HEK293T (cell line): ENCODE results near the gene STEAP3.

Experiments
- ARNT ChIP-seq: fragments of 450-650 bp; IDR thresholded peaks from 2 replicates; pipeline ENCODE4 v1.6.1; 2017; ENCODE audit warnings: mild to moderate bottlenecking
- BHLHE40 ChIP-seq: fragments of 450-650 bp; IDR thresholded peaks from 2 replicates; pipeline ENCODE4 v1.6.1; 2016; ENCODE audit warnings: mild to moderate bottlenecking, moderate library complexity, borderline replicate concordance
- FOXA1 ChIP-seq: fragments of 450-650 bp; IDR thresholded peaks from 2 replicates; pipeline ENCODE4 v1.6.1; 2016; ENCODE audit warnings: mild to moderate bottlenecking
- FOXM1 ChIP-seq: fragments of 450-650 bp; IDR thresholded peaks from 2 replicates; pipeline ENCODE4 v1.6.1; 2017; ENCODE audit warnings: mild to moderate bottlenecking, borderline replicate concordance
- HDGF ChIP-seq: fragments of 450-650 bp; IDR thresholded peaks from 2 replicates; pipeline ENCODE4 v1.6.1; 2017; ENCODE audit warnings: antibody characterized with exemption, borderline replicate concordance
- LEF1 ChIP-seq: fragments of 450-650 bp; IDR thresholded peaks from 2 replicates; pipeline ENCODE4 v1.6.1; 2017; ENCODE audit warnings: mild to moderate bottlenecking, borderline replicate concordance
- NFRKB ChIP-seq: fragments of 450-650 bp; IDR thresholded peaks from 2 replicates; pipeline ENCODE4 v1.6.1; 2016; ENCODE audit warnings: mild to moderate bottlenecking, moderate library complexity
- PKNOX1 ChIP-seq: fragments of 450-650 bp; IDR thresholded peaks from 2 replicates; pipeline ENCODE4 v1.6.1; 2016
- SP1 ChIP-seq: fragments of 450-650 bp; IDR thresholded peaks from 2 replicates; pipeline ENCODE4 v1.6.1; 2017
- TARDBP ChIP-seq: fragments of 450-650 bp; IDR thresholded peaks from 2 replicates; pipeline ENCODE4 v1.6.1; 2016
- ZNF384 ChIP-seq: fragments of 450-650 bp; IDR thresholded peaks from 2 replicates; pipeline ENCODE4 v1.6.1; 2016

GRCh38 chr2:119256582-119256921, 32.9 kb downstream of the STEAP3 start:
- no peak for TF ChIP-seq BHLHE40
- TF ChIP-seq FOXM1, result no peak
- no peak for TF ChIP-seq ZNF384
- no peak for TF ChIP-seq NFRKB
- no peak for TF ChIP-seq HDGF
- TF ChIP-seq ARNT, result no peak
- TF ChIP-seq TARDBP, result no peak
- no peak for TF ChIP-seq FOXA1
- TF ChIP-seq SP1, result no peak
- TF ChIP-seq PKNOX1, result no peak
- TF ChIP-seq LEF1, result no peak
